Body of pancreas (tissue), 4 donors: ENCODE measurements around the gene SLC25A31. TPM values are rescaled to one million over a fixed set of nuclear protein-coding genes. Genes with fewer than 3 reads are reported as not detected.

Source experiments
- ATAC-seq: fragments of 150-250 bp; one replicate; pipeline ENCODE4 v1.9.1; 2016
- DNase-seq, 4 donors: peaks; one replicate each; pipeline ENCODE4 v3.0.0-alpha.2; 2019
- H3K27ac ChIP-seq, 4 donors: fragments of 200-600 bp; sonication (generic); 1 replicate in 3 of 4; 2 replicates in 1 of 4; pipeline versions ENCODE4 v1.5.1 to v1.6.1; 2016 to 2019; ENCODE audit warnings: mild to moderate bottlenecking in 1 of 4, mixed read lengths in 1 of 4, moderate library complexity in 1 of 4
- H3K27me3 ChIP-seq, 2 donors: fragments of 200-600 bp; sonication (generic); one replicate each; pipeline ENCODE4 v1.6.0; 2016; ENCODE audit warnings: mild to moderate bottlenecking in 1 of 2
- H3K36me3 ChIP-seq, 2 donors: fragments of 200-600 bp; sonication (generic); replicated peaks in 1 of 2; 2 replicates each; pipeline ENCODE4 v1.5.1; 2016; ENCODE audit warnings: low read depth in 2 of 2; ENCODE audit not compliant: insufficient read depth in 1 of 2
- H3K4me1 ChIP-seq: fragments of 200-600 bp; sonication (generic); one replicate; pipeline ENCODE4 v1.6.0; 2016
- H3K4me3 ChIP-seq, 2 donors: fragments of 200-600 bp; sonication (generic); 1 replicate in 1 of 2; 2 replicates in 1 of 2; pipeline ENCODE4 v1.5.1; 2016 to 2019
- H3K9me3 ChIP-seq, 3 donors: fragments of 200-600 bp; sonication (generic); 1 replicate in 2 of 3; 2 replicates in 1 of 3; pipeline ENCODE4 v1.5.1; 2016
- CTCF ChIP-seq, 7 experiments: fragments of 450-650 bp in 4 of 7; fragments of 200-600 bp in 3 of 7; sonication (generic) in 3 of 7; IDR thresholded peaks; one replicate each; pipeline ENCODE4 v1.5.1; 2016 to 2019; ENCODE audit warnings: antibody characterized with exemption in 7 of 7
- POLR2A ChIP-seq, 3 donors: fragments of 450-650 bp; IDR thresholded peaks; one replicate each; pipeline ENCODE4 v1.6.1; 2016; ENCODE audit warnings: antibody characterized with exemption in 3 of 3, mild to moderate bottlenecking in 2 of 3
- WGBS, 2 donors: methylation state at CpG; one replicate each; pipeline ENCODE4 v1.1.5; 2017; 5-methylcytosine and 5-hydroxymethylcytosine counted together
- intact Hi-C: fragments of 100-400 bp; cut with DNase I; formaldehyde crosslinking; loops from one replicate; pipeline ENCODE4 v1.15.1; 2023
- total RNA-seq, 2 donors: library from RNA; depleted of rRNA; stranded (reverse); fragments of >200 nt; gene quantifications; one replicate each; pipeline ENCODE4 v1.1.0, GENCODE V29; 2016

SLC25A31 gene
- total RNA-seq, 2 donors from 2014 or later = not detected

DNA sequence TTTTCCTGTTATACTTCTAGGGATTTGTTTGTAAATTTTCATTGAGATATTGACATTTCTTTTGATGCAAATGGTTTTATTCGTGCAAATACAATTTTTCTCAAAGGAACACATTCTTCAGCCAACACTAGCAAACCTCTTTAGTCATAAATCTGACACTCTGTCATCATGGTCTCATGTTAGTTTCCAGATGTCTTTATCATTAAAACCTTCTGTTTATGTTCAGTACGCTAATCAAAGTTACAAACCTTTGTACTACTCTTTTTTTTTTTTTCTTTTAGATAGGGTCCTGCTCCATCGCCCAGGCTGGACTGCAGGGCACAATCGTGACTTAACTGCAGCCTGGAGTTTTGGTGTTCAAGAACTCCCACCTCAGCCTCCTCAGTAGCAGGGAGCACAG lies 7.1 kb downstream of the SLC25A31 start:
- 26 to 39% methylated on average over 4 of the region's 4 CpGs for WGBS, 2 donors
- no peak for ATAC-seq
- intact Hi-C loops = no loop called here

DNA sequence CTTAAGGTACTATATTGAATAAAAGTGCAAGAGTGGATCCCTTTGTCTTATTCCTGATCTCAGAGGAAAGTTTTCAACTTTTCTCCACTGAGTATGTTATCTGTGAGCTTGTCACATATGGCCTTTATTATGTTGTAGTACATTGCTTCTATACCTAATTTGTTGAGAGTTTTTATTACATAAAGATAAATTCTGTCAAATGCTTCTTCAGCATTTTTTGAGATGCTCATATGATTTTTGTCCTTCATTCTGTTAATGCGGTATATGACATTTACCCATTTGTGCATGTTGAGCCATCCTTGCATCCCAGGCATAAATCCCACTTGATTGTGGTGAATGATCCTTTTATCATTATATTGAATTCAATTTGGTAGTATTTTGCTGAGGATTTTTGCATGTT lies 11.0 kb downstream of the SLC25A31 start:
- Histone ChIP-seq H3K4me3 (no peak overlapping the region), H3K4me1 (no peaks in the 10 kb centered on the region), H3K27me3 (no peaks in the 10 kb centered on the region), H3K9me3 (no peaks in the 10 kb centered on the region), H3K27ac (no peak overlapping the region), H3K36me3 (no peaks in the 10 kb centered on the region)
- intact Hi-C loops = no loop called here
- WGBS, 2 donors = 92 to 93% methylated on average over 1 of the region's 1 CpG
- TF ChIP-seq POLR2A (IDR thresholded peaks at IDR 0.05) = no peak
- DNase-seq (no peak), ATAC-seq (no peak)

More for the DNA sequence above, 7.1 kb downstream of the SLC25A31 start:
- H3K27me3 ChIP-seq = no peaks in the 10 kb centered on the region
- H3K9me3 ChIP-seq = no peaks in the 10 kb centered on the region
- no peak for TF ChIP-seq CTCF (IDR thresholded peaks at IDR 0.05)
- no peak for TF ChIP-seq POLR2A (IDR thresholded peaks at IDR 0.05)
- no peak overlapping the region for H3K4me3 ChIP-seq
- no peaks in the 10 kb centered on the region for H3K4me1 ChIP-seq
- no peak overlapping the region for H3K27ac ChIP-seq
- H3K36me3 ChIP-seq = no peaks in the 10 kb centered on the region
- no peak for DNase-seq

GRCh38 chr4:127747883-127748282 lies 17.7 kb downstream of the SLC25A31 start:
- intact Hi-C loops = no loop called here
- Histone ChIP-seq H3K9me3 (no peaks in the 10 kb centered on the region), H3K36me3 (no peaks in the 10 kb centered on the region), H3K27me3 (no peaks in the 10 kb centered on the region), H3K4me1 (no peaks in the 10 kb centered on the region), H3K27ac (no peak overlapping the region), H3K4me3 (no peak overlapping the region)
- WGBS, 2 donors = 66 to 76% methylated on average over 4 of the region's 4 CpGs
- TF ChIP-seq POLR2A (IDR thresholded peaks at IDR 0.05) (no peak), CTCF (IDR thresholded peaks at IDR 0.05) (no peak)
- no peak for DNase-seq
- ATAC-seq = no peak

DNA sequence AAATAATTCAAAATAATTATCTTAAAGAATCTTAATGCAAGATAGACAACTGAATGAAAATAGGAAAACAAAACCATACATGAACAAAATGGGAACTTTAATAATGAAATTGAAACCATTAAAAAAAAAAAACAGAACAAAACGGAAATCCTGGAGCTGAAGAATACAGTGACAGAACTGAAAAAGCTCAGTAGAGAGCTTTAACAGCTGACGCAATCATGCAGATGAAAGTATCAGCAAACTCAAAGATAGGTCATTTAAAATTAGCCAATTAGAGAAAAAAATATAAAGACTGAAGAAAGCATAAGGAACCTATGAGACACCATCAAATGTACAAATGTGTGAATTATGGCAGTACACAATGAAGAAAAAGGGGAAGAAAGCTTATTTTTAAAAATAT lies 18.8 kb downstream of the SLC25A31 start:
- ATAC-seq (no peak), DNase-seq (no peak)
- no peaks in the 10 kb centered on the region for H3K9me3 ChIP-seq
- no peak overlapping the region for H3K27ac ChIP-seq
- no peaks in the 10 kb centered on the region for H3K27me3 ChIP-seq
- no peaks in the 10 kb centered on the region for H3K36me3 ChIP-seq
- no peak for TF ChIP-seq POLR2A (IDR thresholded peaks at IDR 0.05)
- TF ChIP-seq CTCF (IDR thresholded peaks at IDR 0.05) = no peak
- 77 to 82% methylated on average over 2 of the region's 2 CpGs for WGBS, 2 donors
- no peaks in the 10 kb centered on the region for H3K4me1 ChIP-seq
- intact Hi-C loops = no loop called here
- H3K4me3 ChIP-seq = no peak overlapping the region

- H3K4me3 ChIP-seq = no peak overlapping the region
- DNase-seq (no peak), ATAC-seq (no peak)
- no peaks in the 10 kb centered on the region for H3K9me3 ChIP-seq
- H3K27ac ChIP-seq = no peak overlapping the region
- intact Hi-C loops = no loop called here
- TF ChIP-seq CTCF (IDR thresholded peaks at IDR 0.05) (no peak), POLR2A (IDR thresholded peaks at IDR 0.05) (no peak)
- H3K27me3 ChIP-seq = no peaks in the 10 kb centered on the region
- WGBS, 2 donors = 42 to 48% methylated on average over 2 of the region's 2 CpGs
- no peaks in the 10 kb centered on the region for H3K4me1 ChIP-seq
- no peaks in the 10 kb centered on the region for H3K36me3 ChIP-seq
Measured at GRCh38 chr4:127756906-127757305, 26.7 kb downstream of the SLC25A31 start.
